ENCODE measurements around the gene NDUFAF2. TPM values are rescaled to one million over a fixed set of nuclear protein-coding genes. Genes with fewer than 3 reads are reported as not detected.

NDUFAF2 gene
- total and polyA plus RNA-seq, 2 experiments from 2014 or later = 31.6 to 155 TPM

GRCh38 chr5:61120534-61120933, 175.5 kb downstream of the NDUFAF2 start (continued):
- no peak for TF ChIP-seq ZNF462 (CRISPR knock-in tag; IDR thresholded peaks at IDR 0.05)

DNA sequence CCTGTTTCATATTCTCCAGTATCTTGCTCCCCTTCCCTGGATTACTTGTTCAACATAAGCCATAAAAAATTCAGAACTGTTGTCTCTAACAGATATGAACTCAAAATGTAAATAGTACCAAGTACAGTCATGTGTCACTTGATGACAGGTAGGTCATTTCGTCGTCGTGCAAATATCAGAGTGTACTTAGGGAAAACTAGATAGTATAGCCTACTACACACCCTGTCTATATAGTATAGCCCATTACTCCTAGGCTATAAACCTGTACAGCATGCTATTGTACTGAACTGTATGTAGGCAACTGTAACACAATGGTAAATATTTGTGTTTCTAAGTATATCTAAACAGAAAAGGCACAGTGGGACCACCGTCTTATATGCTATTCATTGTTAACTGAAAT, 178.1 kb downstream of the NDUFAF2 start:
- no peaks in the 10 kb centered on the region for H3K9me2 ChIP-seq (ENCODE audit: insufficient read depth)
- H3K4me1 ChIP-seq (ENCODE audit: insufficient read depth) = no peaks in the 10 kb centered on the region
- Mint-ChIP-seq H3K9me3 (no peaks in the 10 kb centered on the region), H3K36me3 (ENCODE audit: low read depth) (no peaks in the 10 kb centered on the region; the same call in 2 of the 3 replicates), H3K27me3 (ENCODE audit: insufficient read depth, low read depth, poor library complexity) (peaks cover 5% of the 10 kb centered on the region), H3K4me1 (no peaks in the 10 kb centered on the region), H3K27ac (no peak overlapping the region), H3K4me3 (no peak overlapping the region)
- no peaks in the 10 kb centered on the region for H3K27me3 ChIP-seq (ENCODE audit: insufficient read depth)
- ATAC-seq (no peak), DNase-seq (ENCODE audit: low spot score) (no peak)
- H4K20me1 ChIP-seq (replicated peaks; ENCODE audit: insufficient read depth) = no peaks in the 10 kb centered on the region
- H3F3A ChIP-seq (replicated peaks; ENCODE audit: low read depth) = no peaks in the 10 kb centered on the region
- no peaks in the 10 kb centered on the region for H3K79me2 ChIP-seq (replicated peaks; ENCODE audit: insufficient read depth)
- H3K36me3 ChIP-seq (ENCODE audit: insufficient read depth) = no peaks in the 10 kb centered on the region
- H3K4me3 ChIP-seq = no peak overlapping the region
- H3K4me2 ChIP-seq = no peak overlapping the region
- H3K27ac ChIP-seq (ENCODE audit: low read depth) = no peak overlapping the region
- H2AFZ ChIP-seq = no peak overlapping the region
- TF ChIP-seq ZNF462 (CRISPR knock-in tag; IDR thresholded peaks at IDR 0.05) (no peak), JUNB (IDR thresholded peaks at IDR 0.05; ENCODE audit: unreplicated experiment) (no peak), CREB1 (CRISPR knock-in tag; IDR thresholded peaks at IDR 0.05; ENCODE audit: low read depth) (no peak), ZNF114 (CRISPR knock-in tag; IDR thresholded peaks at IDR 0.05) (no peak), EZH2 (IDR thresholded peaks at IDR 0.05; ENCODE audit: low read depth, unreplicated experiment) (no peak), NANOG (IDR thresholded peaks at IDR 0.05; ENCODE audit: borderline replicate concordance) (no peak)

Measured in GM23338 (cell line).